ENCODE measurements around the gene ZNF229.
"Not testable (repeated sequence)": the region's sequence is repeated elsewhere in the genome, so short reads cannot be mapped to it uniquely, and the experiment has no call there.

ZNF229 gene

DNA sequence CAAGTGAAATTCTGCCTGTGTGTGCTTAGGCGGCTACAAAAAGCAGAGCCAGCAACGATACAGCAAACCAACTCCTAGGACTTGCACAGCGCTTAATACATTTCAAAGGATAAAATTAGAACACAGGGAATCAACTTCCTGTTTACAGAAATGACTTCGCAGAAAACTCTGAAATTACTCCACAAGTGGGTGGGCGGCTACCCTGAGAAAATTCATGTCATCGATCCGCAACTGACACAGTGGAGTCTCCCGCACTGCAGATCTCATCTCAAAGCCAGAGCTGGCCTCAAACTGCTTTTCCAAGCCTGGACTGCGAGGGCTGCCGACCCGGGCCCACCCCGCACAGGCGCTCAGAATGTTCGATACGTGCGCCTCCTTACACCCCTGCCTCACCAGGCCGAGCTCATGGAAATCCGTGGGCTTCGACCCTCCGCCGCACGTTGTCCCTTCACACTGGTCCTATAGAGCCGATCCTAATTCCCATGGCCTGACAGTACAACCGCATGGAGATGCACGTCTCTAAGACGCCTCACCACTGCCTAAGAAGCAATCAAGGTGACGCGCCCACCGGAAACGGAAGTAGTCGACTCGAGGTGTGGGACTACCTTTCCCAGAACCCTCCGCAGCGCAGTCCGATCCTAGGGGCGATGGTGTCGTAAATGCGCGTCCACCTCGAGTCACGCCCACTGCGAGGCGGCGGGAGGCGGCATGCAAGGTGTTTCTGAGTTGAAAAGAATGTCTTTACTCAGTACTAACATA lies at the start of gene ZNF229:
TSS of gene ZNF229 (minus strand) at position 557 of the 759 bp plus-strand sequence. CDS start 5,625 bp downstream, outside the sequence.
- no peak for FAIRE-seq

DNA sequence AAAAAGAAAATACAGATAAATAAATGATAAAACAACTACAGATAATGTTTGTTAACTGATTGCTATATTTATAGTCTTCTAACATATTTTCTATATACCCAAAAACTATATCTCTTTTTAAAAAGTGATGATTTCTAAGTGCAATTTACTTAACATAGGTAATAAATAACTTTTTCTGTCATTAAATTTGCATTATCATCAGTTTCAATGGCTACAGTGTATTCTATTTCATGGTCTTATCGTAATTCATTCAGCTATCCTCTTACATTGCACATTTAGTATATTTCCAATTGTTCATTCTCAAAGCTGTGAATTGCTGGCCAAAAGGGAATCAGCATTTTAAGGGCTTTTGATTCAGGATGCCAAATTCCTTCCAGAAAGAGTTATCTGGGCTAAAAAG lies 48.4 kb upstream of the ZNF229 start:
- no peak for FAIRE-seq

DNA sequence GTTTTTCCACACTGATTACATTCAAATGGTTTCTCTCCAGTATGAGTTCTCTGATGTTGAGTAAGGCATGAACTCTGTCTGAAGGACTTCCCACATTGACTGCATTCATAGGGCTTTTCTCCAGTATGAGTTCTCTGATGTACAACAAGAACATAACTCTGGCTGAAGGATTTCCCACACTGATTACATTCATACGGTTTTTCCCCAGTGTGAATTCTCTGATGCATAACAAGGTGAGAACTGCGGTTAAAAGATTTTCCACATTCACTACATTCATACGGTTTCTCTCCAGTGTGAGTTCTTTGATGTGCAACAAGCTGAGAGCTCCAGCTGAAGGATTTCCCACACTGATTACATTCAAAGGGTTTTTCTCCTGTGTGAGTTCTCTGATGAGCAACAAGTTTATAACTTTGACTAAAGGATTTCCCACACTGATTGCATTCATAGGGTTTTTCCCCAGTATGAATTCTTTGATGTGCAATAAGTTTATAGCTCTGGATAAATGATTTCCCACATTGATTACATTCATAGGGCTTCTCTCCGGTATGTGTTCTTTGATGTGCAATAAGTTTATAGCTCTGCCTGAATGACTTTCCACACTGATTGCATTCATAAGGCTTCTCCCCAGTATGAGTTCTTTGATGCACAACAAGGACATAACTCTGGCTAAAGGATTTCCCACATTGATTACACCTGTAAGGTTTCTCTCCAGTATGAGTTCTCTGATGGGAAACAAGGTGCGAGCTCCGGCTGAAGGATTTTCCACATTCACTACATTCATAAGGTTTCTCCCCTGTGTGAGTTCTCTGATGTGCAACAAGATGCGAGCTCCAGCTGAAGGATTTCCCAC lies 28.5 kb upstream of the ZNF229 start:
- FAIRE-seq, result no peak

GRCh38 chr19:44468730-44469129 lies 20.5 kb upstream of the ZNF229 start:
- not testable (repeated sequence) for FAIRE-seq

- FAIRE-seq, result not testable (repeated sequence)
These were observed 14.5 kb upstream of the ZNF229 start for GRCh38 chr19:44462600-44463286.

GRCh38 chr19:44456016-44456415 lies 7.7 kb upstream of the ZNF229 start:
- FAIRE-seq, result not testable (repeated sequence)

GRCh38 chr19:44455100-44455499 lies 6.8 kb upstream of the ZNF229 start:
- FAIRE-seq, result no peak

- FAIRE-seq, result no peak
These were observed 4.1 kb upstream of the ZNF229 start for GRCh38 chr19:44452367-44452766.

DNA sequence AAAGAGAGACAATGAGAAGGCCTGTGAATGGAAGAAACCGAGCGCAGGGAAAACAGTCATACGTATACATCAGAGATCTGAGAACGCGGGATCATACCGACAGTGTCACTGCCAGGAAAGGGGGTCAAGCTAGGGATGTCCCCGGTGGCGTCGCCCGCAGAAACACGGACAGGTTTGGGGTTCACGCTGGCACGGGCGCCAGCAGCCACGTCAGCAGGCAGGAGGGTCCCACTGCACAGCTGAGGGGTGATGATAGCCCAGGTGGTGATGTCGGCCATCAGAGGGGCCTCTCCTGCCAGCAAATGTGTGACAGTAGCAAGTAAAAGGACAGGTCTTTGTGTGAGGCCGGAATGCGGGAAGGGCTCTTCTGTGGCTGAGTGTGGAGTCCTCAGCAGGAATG lies 3.4 kb upstream of the ZNF229 start:
- FAIRE-seq, result no peak

GRCh38 chr19:44438441-44438840 lies 9.8 kb downstream of the ZNF229 start:
- FAIRE-seq, result no peak

DNA sequence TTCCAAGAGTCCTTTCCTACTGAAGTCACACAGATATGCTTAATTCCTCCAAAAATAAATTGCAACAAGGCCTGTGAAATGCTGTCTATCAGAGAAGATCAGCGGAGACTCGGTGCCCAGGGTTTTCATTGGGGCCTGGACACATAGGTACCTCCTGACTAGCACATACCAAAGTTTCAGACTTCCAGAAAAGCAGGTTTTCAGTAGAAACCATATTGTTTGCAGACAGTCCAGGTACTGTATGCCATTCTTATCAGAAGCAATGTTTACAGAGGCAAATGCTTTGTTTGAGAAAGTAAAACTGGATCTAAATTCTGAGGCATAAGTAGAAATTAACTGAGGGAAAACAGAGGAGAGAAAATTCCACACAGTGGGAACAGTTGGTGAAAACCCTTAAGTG lies 12.8 kb downstream of the ZNF229 start:
- no peak for FAIRE-seq

DNA sequence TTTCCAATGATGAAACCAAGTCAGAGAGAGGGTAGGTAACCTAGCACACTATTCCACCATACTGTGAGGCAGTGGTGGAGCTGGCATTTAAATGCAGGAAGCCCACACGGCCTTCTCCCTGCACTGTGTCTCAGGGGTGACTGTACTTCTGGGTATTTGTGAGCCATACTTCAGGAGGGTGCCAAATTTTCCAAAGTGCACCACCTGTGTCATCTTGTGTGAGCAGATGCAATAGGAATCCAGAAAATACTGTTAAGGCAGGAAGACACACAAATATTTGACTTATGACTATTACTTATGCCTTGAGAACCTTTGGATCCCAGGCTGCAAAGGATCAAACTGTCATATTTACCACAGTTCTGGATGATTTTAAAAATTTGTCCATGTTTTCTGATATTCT lies 17.3 kb downstream of the ZNF229 start:
- FAIRE-seq, result no peak

DNA sequence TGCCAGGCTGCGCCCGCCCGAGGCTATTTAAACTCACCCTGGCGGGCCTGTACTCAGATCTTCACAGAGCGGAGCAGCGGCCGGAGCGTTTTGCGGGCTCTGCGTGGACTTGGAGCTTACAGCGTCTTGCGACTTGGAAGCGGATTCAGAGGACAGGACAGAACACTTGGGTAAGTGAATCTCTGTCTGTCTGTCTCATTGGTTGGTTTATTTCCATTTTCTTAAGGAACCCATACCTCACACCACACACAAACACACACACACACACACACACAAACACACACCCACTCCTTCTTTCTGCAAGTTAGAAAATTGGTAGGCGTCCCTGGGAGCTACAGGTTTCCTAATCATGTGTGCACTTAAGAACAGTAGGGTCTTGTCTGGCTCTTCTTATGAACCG lies 32.7 kb downstream of the ZNF229 start:
- FAIRE-seq, result not testable (repeated sequence)

DNA sequence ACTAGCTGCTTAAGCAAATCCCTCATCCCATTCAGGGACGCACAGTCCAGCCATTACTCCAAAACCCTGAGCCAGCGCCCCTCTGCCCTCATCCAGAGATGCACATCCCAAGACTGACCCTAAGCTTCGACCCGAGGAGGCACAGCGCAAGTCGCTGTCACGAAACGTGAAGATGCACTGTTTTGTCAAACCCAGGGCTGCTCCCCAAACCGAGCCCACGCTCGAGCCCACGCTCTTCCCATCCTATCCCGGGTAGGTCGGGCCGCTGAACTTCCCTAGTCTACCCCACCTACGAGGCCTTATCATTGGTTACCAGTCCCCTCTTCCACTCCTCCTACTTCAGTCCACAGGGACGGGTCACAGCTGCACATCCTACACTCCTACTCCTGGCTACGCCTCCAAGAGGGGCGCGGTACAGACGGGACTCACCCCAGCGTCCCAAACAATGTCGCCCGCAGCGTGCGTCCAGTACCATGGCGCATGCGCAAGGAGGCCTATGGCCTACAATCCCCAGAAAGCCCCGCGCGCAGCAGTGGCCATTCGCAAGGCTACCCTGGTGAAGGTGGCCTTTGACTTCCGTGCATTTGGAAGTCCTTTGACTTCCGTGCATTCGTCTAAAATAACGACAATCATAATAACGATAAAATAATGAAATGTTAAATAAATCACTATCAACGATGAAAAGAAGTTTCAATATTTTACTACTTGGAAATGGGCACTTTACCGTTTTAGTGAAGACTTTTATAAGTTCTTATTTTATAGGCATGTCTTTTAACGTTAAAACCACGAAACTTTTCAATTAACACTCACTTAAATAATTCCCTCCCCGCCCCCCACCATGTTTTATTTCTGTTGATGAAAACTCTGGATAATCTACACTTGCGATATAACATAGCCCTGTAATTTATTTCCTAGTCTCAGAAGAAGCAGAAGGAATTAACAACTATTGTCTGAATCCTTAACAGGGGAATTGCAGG lies 46.8 kb downstream of the ZNF229 start, which contains the start of gene ZNF285:
TSS of gene ZNF285 (minus strand) at position 470 of the 977 bp plus-strand sequence. CDS start 4,395 bp downstream, outside the sequence.
- no peak for FAIRE-seq

DNA sequence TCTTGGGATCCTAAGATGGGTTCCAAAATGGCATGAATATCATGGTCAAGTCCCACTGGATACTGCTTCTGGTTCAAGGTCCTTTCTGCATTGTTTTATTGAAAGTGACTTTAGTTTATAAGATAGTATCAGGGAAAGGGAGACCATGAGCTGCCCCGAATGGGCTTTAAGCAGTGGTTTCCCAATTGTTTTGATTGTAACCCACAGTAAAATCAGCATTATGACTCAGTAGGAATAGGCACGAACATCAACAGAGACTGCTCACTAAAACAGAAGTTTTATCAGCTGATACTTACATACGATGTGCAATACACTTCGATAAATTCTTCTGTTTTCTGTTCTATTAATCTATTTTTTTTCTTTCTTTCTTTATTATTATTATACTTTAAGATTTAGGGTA lies 59.0 kb downstream of the ZNF229 start:
- not testable (repeated sequence) for FAIRE-seq
